HEK293 (cell line): Measurements from ENCODE around the gene LY6G5C.

ENCODE experiments used
- CTCF ChIA-PET: fragments of 350-600 bp; formaldehyde crosslinking; extraction: SDS; loops from one replicate; lab custom pipeline; 2021; ENCODE audit warnings: antibody characterized with exemption; lab: Yijun Ruan, JAX
- POLR2A ChIA-PET: fragments of 300-600 bp; formaldehyde crosslinking; extraction: SDS; loops from one replicate; lab custom pipeline; 2020; ENCODE audit warnings: antibody characterized with exemption, inconsistent platforms; lab: Yijun Ruan, JAX
- H3K27ac ChIP-seq: fragments of 200-500 bp; sonication (Bioruptor generic); 2 replicates; pipeline ENCODE4 v1.5.1; 2014; ENCODE audit warnings: low read depth, low read length, control low read depth, inconsistent platforms; ENCODE audit errors: extremely low read depth
- H3K36me3 ChIP-seq, 2 experiments: fragments of 200-500 bp in 1 of 2; sonication (Bioruptor generic) in 1 of 2; 1 replicate in 1 of 2; 2 replicates in 1 of 2; pipeline ENCODE4 v1.5.1; 2014 to 2017; ENCODE audit warnings: inconsistent platforms in 2 of 2, low read length in 2 of 2; ENCODE audit not compliant: control insufficient read depth in 2 of 2, insufficient read depth in 1 of 2
- H3K4me1 ChIP-seq: fragments of 200-500 bp; sonication (Bioruptor generic); 2 replicates; pipeline ENCODE4 v1.5.1; 2014; ENCODE audit warnings: mild to moderate bottlenecking, low read length, inconsistent platforms; ENCODE audit not compliant: control insufficient read depth, insufficient read depth
- H3K4me3 ChIP-seq: 2 replicates; pipeline ENCODE4 v1.5.1; 2011; ENCODE audit warnings: low read depth, mild to moderate bottlenecking, control low read depth, low read length, moderate library complexity
- H3K9me3 ChIP-seq: fragments of 200-500 bp; sonication (Bioruptor generic); 2 replicates; pipeline ENCODE4 v1.5.1; 2014; ENCODE audit warnings: low read depth, low read length, inconsistent platforms; ENCODE audit not compliant: control insufficient read depth, insufficient read depth
- CTCF ChIP-seq: fragments of 450-650 bp; formaldehyde crosslinking; IDR thresholded peaks from 2 replicates; pipeline ENCODE4 v1.5.1; 2016; ENCODE audit warnings: missing biosample characterization, missing genetic modification characterization
- INSM2 ChIP-seq: fragments of 450-650 bp; formaldehyde crosslinking; IDR thresholded peaks from 2 replicates; pipeline ENCODE4 v1.5.1; 2016; ENCODE audit warnings: missing biosample characterization, missing genetic modification characterization
- KLF1 ChIP-seq: fragments of 450-650 bp; formaldehyde crosslinking; IDR thresholded peaks from 2 replicates; pipeline ENCODE4 v1.5.1; 2016; ENCODE audit warnings: missing biosample characterization, missing genetic modification characterization
- KLF10 ChIP-seq: fragments of 450-650 bp; IDR thresholded peaks from 2 replicates; pipeline ENCODE4 v1.5.1; 2018; ENCODE audit warnings: missing biosample characterization, mild to moderate bottlenecking, missing genetic modification characterization
- OVOL3 ChIP-seq: fragments of 450-650 bp; formaldehyde crosslinking; IDR thresholded peaks from 2 replicates; pipeline ENCODE4 v1.5.1; 2016; ENCODE audit warnings: missing biosample characterization, missing genetic modification characterization
- PRDM10 ChIP-seq: fragments of 450-650 bp; formaldehyde crosslinking; IDR thresholded peaks from 2 replicates; pipeline ENCODE4 v1.5.1; 2016; ENCODE audit warnings: missing biosample characterization, missing genetic modification characterization
- ZBTB6 ChIP-seq: fragments of 450-650 bp; formaldehyde crosslinking; IDR thresholded peaks from 2 replicates; pipeline ENCODE4 v1.5.1; 2017; ENCODE audit warnings: missing biosample characterization, missing genetic modification characterization
- ZFP3 ChIP-seq: fragments of 450-650 bp; formaldehyde crosslinking; IDR thresholded peaks from 2 replicates; pipeline ENCODE4 v1.5.1; 2016; ENCODE audit warnings: low read depth, missing biosample characterization, missing genetic modification characterization
- ZNF146 ChIP-seq: fragments of 450-650 bp; formaldehyde crosslinking; IDR thresholded peaks from 2 replicates; pipeline ENCODE4 v1.5.1; 2016; ENCODE audit warnings: missing biosample characterization, missing genetic modification characterization
- ZNF175 ChIP-seq: fragments of 450-650 bp; formaldehyde crosslinking; IDR thresholded peaks from 2 replicates; pipeline ENCODE4 v1.5.1; 2016; ENCODE audit warnings: missing biosample characterization, missing genetic modification characterization
- ZNF19 ChIP-seq: fragments of 450-650 bp; formaldehyde crosslinking; IDR thresholded peaks from 2 replicates; pipeline ENCODE4; 2016; ENCODE audit warnings: missing biosample characterization, missing genetic modification characterization, low read depth
- ZNF214 ChIP-seq: fragments of 450-650 bp; formaldehyde crosslinking; IDR thresholded peaks from 2 replicates; pipeline ENCODE4 v1.5.1; 2017; ENCODE audit warnings: missing biosample characterization, mild to moderate bottlenecking, missing genetic modification characterization, borderline replicate concordance
- ZNF23 ChIP-seq: fragments of 450-650 bp; formaldehyde crosslinking; IDR thresholded peaks from 2 replicates; pipeline ENCODE4 v1.5.1; 2016; ENCODE audit warnings: missing biosample characterization, missing genetic modification characterization, borderline replicate concordance
- ZNF24 ChIP-seq: fragments of 450-650 bp; formaldehyde crosslinking; IDR thresholded peaks from 2 replicates; pipeline ENCODE4 v1.5.1; 2016; ENCODE audit warnings: missing biosample characterization, missing genetic modification characterization
- ZNF354C ChIP-seq: fragments of 450-650 bp; formaldehyde crosslinking; IDR thresholded peaks from 2 replicates; pipeline ENCODE4 v1.5.1; 2016; ENCODE audit warnings: missing biosample characterization, missing genetic modification characterization, low read depth, borderline replicate concordance
- ZNF426 ChIP-seq: fragments of 450-650 bp; formaldehyde crosslinking; IDR thresholded peaks from 2 replicates; pipeline ENCODE4 v1.5.1; 2017; ENCODE audit warnings: missing biosample characterization, missing genetic modification characterization, mild to moderate bottlenecking, inconsistent platforms, moderate library complexity
- ZNF48 ChIP-seq: fragments of 450-650 bp; formaldehyde crosslinking; IDR thresholded peaks from 2 replicates; pipeline ENCODE4 v1.5.1; 2016; ENCODE audit warnings: missing biosample characterization, missing genetic modification characterization
- ZNF549 ChIP-seq: fragments of 450-650 bp; IDR thresholded peaks from 2 replicates; pipeline ENCODE4 v1.5.1; 2018; ENCODE audit warnings: missing biosample characterization, missing genetic modification characterization, mild to moderate bottlenecking, inconsistent platforms, moderate library complexity
- ZNF555 ChIP-seq: fragments of 450-650 bp; formaldehyde crosslinking; conservative IDR thresholded peaks from 2 replicates; pipeline ENCODE4 v1.5.1; 2017; ENCODE audit warnings: missing biosample characterization, mild to moderate bottlenecking, missing genetic modification characterization, inconsistent platforms
- ZNF624 ChIP-seq: fragments of 450-650 bp; formaldehyde crosslinking; IDR thresholded peaks from 2 replicates; pipeline ENCODE4 v1.5.1; 2017; ENCODE audit warnings: missing biosample characterization, missing genetic modification characterization
- ZNF645 ChIP-seq: fragments of 450-650 bp; formaldehyde crosslinking; IDR thresholded peaks from 2 replicates; pipeline ENCODE4; 2016; ENCODE audit warnings: missing biosample characterization, missing genetic modification characterization
- ZNF747 ChIP-seq: fragments of 450-650 bp; formaldehyde crosslinking; IDR thresholded peaks from 2 replicates; pipeline ENCODE4 v1.5.1; 2016; ENCODE audit warnings: missing biosample characterization, missing genetic modification characterization
- ZNF776 ChIP-seq: fragments of 450-650 bp; formaldehyde crosslinking; IDR thresholded peaks from 2 replicates; pipeline ENCODE4 v1.5.0; 2017; ENCODE audit warnings: missing biosample characterization, missing genetic modification characterization, borderline replicate concordance
- ZXDB ChIP-seq: fragments of 450-650 bp; formaldehyde crosslinking; IDR thresholded peaks from 2 replicates; pipeline ENCODE4 v1.5.1; 2016; ENCODE audit warnings: missing biosample characterization, missing genetic modification characterization

Gene LY6G5C

GRCh38 chr6:31713991-31714684 is 33.3 kb upstream of the LY6G5C start (continued):
- TF ChIP-seq ZNF23 (no peak), KLF10 (no peak), ZNF624 (tag by site-specific recombination) (no peak), ZNF776 (no peak), ZNF19 (tag by site-specific recombination) (no peak), ZNF549 (tag by site-specific recombination) (no peak), ZNF747 (tag by site-specific recombination) (no peak), ZNF214 (tag by site-specific recombination) (no peak), ZNF555 (tag by site-specific recombination) (no peak), OVOL3 (tag by site-specific recombination) (no peak), CTCF (tag by site-specific recombination) (no peak), ZNF24 (tag by site-specific recombination) (no peak), ZNF645 (no peak), ZBTB6 (no peak), ZNF426 (no peak), ZFP3 (tag by site-specific recombination) (no peak), ZNF175 (tag by site-specific recombination) (no peak), KLF1 (tag by site-specific recombination) (peak; percentile 100), ZNF48 (tag by site-specific recombination) (no peak), ZNF146 (no peak), INSM2 (tag by site-specific recombination) (no peak), ZNF354C (tag by site-specific recombination) (no peak)
- TF ChIP-seq, all 188 proteins: peak for 23

- CTCF ChIA-PET = interaction anchor here (1.0 kb wide), 1 partner anchor 21 kb away, joined by 4 read pairs; no protein-coding TSS in a partner anchor
- Histone ChIP-seq H3K4me1 (peaks cover 4% of the 10 kb centered on the region), H3K4me3 (no peak overlapping the region), H3K36me3 (no peaks in the 10 kb centered on the region), H3K27ac (no peak overlapping the region), H3K9me3 (no peaks in the 10 kb centered on the region)
- POLR2A ChIA-PET = interaction anchor here (1.0 to 2.3 kb wide), 5 partner anchors 10 to 114 kb away, joined by 3 to 10 read pairs (median 4); partner anchors contain the start of genes ABHD16A, HSPA1B and MSH5
- no peak for TF ChIP-seq ZXDB (tag by site-specific recombination)
- peak; percentile 47; the same call in 1 of the 2 replicates for TF ChIP-seq PRDM10 (tag by site-specific recombination)
These were observed 32.6 kb upstream of the LY6G5C start for GRCh38 chr6:31713465-31713864.
